ENCODE measurements around the gene IQCK.
A peak's percentile ranks its signal among the peaks of the same experiment; 100 is the strongest.

The IQCK gene

GRCh38 chr16:19884611-19885450 is 166.8 kb downstream of the IQCK start, which contains the start of gene GPRC5B:
Gene GPRC5B (minus strand): TSS chr16:19884848. CDS start chr16:19872845, 12,003 bp downstream.
- DNase-seq (ENCODE audit: low spot score) = peak; percentile 29

GRCh38 chr16:19885451-19886072 is 167.5 kb downstream of the IQCK start:
- DNase-seq (ENCODE audit: low spot score) = no peak

GRCh38 chr16:19886073-19886941 is 168.2 kb downstream of the IQCK start:
- peak; percentile 82 for DNase-seq (ENCODE audit: low spot score)

GRCh38 chr16:19888834-19889233 is 170.8 kb downstream of the IQCK start:
- no peak for DNase-seq (ENCODE audit: low spot score)

GRCh38 chr16:19890901-19891300 is 172.8 kb downstream of the IQCK start:
- no peak for DNase-seq (ENCODE audit: low spot score)

- DNase-seq (ENCODE audit: low spot score) = no peak
These were observed 174.8 kb downstream of the IQCK start for GRCh38 chr16:19892902-19893301.

GRCh38 chr16:19894586-19894985 is 176.5 kb downstream of the IQCK start:
- no peak for DNase-seq (ENCODE audit: low spot score)

- DNase-seq (ENCODE audit: low spot score) = no peak
These were observed 178.9 kb downstream of the IQCK start for GRCh38 chr16:19896951-19897350.

- no peak for DNase-seq (ENCODE audit: low spot score)
These were observed 180.1 kb downstream of the IQCK start for GRCh38 chr16:19898166-19898565.

- peak; percentile 49 for DNase-seq (ENCODE audit: low spot score)
These were observed 181.0 kb downstream of the IQCK start for GRCh38 chr16:19898924-19899604.

- DNase-seq (ENCODE audit: low spot score) = no peak
These were observed 181.5 kb downstream of the IQCK start for GRCh38 chr16:19899605-19899955.

GRCh38 chr16:19901164-19901563 is 183.1 kb downstream of the IQCK start:
- DNase-seq (ENCODE audit: low spot score) = no peak

- DNase-seq (ENCODE audit: low spot score) = peak; percentile 68
These were observed 189.3 kb downstream of the IQCK start for GRCh38 chr16:19907161-19907992.

All from CD4-positive, alpha-beta T cell treated with Interleukin-2 at 100 ng/mL for 4 hours (primary cell).